Cardiac septum (tissue), 1 donor: ENCODE data around the gene AGXT. TPM values are rescaled to one million over a fixed set of nuclear protein-coding genes. Genes with fewer than 3 reads are reported as not detected.

Experiments
- DNase-seq: peaks from one replicate; pipeline ENCODE4 v3.0.0-alpha.2; 2020; ENCODE audit warnings: low spot score
- intact Hi-C: fragments of 100-400 bp; cut with DNase I; formaldehyde crosslinking; loops from one replicate; pipeline ENCODE4 v1.14.0; 2022
- long read RNA-seq: library from polyadenylated mRNA; unstranded; transcript quantifications from one replicate; pipeline ENCODE4 v2.0.0, GENCODE V29; 2021
- total RNA-seq: library from RNA; stranded (reverse); fragmentation: NEBNext Ultra II Directional; extraction: Animal tissue kit (Norgen Biotek cat#: 25700); gene quantifications from one replicate; pipeline ENCODE4 v1.2.1, GENCODE V29; 2021
- donor health status: DM: no; HTN: no; CAD: no.

The AGXT gene
- not detected for total RNA-seq
- long read RNA-seq: 0 reads

DNA sequence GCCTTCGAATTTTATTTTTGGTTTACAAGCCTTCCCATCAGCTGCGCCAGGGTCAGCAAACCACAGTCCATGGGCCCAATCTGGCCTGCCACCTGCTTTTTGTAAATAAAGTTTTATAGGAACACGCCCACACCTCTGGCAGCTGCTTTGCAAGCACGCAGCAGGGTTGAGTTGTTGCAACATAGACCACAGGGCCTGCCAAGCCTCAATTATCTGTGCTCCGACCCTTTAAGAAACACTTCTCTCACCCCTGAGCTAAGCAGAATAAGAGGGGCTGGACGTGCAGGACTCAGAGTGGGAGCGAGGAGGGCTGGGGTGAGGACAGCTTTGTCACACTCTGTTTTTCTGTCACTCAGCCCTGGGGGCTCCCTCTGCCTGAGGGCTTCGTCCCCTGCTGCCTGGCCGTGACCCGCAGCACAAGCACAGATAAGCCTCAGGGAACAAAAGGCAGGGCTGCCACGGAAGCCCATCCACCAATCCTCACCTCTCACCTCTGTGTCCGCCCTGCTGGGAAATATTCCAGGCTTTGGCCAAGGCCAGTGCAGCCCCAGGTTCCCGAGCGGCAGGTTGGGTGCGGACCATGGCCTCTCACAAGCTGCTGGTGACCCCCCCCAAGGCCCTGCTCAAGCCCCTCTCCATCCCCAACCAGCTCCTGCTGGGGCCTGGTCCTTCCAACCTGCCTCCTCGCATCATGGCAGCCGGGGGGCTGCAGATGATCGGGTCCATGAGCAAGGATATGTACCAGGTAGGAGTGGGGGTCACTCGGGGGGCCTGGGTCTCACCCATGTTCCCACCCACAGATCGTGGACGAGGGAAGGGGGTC lies at the start of gene AGXT:
AGXT (plus strand) TSS at position 539 of the 823 bp plus-strand sequence; CDS start at position 581, 42 bp downstream.
- intact Hi-C loops: no loop called here
- DNase-seq: no peak

DNA sequence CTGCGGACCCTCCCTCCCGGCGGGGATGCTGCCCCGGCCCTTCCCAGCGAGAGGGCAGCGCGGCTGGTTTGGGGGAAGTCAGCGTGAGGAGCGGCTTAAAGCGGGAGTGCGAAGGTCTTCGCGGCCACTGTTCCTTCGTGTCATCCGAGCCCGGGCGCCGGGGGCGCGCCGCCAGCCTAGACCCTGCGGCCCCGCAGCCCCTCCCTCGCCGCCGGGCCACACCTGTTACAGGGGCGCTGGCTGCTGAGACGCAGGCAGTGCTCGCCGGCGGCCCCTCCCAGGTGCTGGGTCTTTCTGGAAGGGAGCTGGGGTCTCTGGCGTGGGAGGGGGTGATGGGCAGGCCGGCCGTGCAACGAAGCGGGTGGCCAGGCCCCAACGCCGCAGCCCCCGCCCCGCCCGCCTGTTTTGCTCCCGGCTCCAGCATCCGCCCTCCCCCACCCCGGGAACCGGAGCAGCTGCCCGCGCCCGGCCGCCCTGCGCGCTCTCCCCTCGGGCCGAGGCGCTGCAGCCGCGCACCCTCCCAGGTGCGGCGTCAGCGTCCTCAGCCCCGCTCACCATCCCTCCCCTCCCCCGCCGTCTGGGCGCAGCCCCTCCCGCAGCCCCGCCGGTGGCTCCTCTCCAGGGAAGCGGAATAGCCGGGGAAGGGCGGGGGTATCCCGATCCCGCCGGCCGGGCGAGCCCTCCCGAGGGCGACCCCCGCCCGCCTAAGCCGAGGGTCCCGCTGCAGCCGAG lies 49.3 kb upstream of the AGXT start:
- intact Hi-C loops: no loop called here
- no peak for DNase-seq

DNA sequence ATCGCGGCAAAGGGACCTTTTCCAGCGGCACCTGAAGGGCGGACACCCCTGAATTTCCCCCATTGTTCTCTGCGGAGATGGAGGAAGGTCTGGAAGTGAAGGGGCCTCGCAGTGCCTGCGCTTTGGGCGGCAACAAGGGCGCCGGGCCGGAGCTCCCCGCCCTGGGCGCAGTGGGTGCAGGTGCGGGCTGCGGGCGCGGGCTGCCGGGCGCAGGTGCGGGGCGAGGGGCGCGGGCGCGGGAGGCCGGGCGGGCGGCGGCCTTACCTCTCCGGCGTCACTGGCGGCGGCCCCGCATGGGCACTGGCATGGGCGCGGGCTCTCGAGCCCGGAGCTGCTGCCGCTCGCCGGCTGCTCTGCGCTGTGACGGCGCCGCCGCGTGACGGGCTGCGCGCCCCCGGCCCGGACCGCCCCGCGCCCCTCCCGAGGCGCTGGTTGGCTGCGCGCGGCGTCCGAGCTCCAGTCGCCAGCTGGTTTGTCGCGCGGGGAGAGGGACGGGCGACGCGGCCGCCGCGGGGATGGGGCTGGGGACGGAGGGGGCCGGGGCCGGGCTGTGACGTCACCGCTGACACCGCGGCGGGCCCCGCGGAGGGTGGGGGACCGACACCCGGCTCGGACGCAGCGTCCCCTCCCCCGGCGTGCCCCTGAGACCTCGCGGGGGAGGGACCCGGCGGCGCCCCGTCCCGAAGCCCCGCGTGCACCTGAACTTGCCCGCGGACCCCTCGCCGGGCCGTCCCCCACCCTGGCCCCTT lies 48.6 kb upstream of the AGXT start, which contains the start of gene KIF1A:
KIF1A (minus strand) TSS at position 362 of the 749 bp plus-strand sequence. CDS start 22,467 bp downstream, outside the sequence.
- intact Hi-C loops: no loop called here
- DNase-seq: no peak

DNA sequence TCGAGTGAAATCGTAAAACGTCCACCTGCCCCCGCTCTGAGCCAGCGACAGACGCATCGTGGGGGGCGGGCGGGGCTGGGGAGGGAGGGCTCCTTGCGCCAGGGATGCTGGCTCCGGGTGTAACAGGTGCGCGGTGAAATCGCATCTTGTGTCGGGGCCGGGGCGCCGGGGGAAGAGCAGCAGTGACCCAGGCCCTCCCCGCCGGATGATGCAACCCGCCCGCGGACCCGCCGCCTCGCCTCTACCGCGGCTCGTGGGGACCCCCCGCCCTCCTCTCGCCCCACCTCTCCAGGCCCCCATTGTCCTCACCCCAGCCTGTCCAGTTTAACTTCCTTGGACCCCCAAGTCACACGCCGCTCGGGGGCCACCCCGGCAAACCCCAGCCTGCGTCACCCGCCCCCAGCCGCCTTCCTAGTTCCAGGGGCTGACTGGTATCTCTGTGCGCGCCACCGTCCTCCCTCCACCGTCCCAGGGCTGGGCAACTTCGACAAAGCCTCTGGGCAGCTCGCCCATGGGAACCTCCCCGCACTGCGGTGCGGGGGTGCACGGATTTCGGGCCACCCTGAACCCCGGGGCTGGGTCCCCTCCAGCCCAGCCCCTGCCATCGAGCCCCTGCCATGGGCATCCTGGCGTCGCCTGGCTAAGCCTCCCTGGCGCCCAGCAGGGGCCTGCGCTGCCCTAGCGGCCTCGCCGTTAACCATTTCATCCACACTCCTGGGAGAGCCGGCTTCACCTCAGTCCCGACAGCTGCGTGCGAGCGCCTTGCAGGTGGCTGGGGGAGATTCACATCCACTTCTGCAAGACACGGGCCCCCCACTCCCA lies 47.8 kb upstream of the AGXT start:
- DNase-seq: no peak
- intact Hi-C loops: no loop called here

GRCh38 chr2:240821429-240821778 lies 47.2 kb upstream of the AGXT start:
- intact Hi-C loops: no loop called here
- DNase-seq: no peak

- no peak for DNase-seq
- intact Hi-C loops: no loop called here
These were observed 46.3 kb upstream of the AGXT start for GRCh38 chr2:240822280-240822847.

- no peak for DNase-seq
- intact Hi-C loops: no loop called here
These were observed 44.9 kb upstream of the AGXT start for GRCh38 chr2:240823449-240824336.

- intact Hi-C loops: no loop called here
These were observed 43.1 kb upstream of the AGXT start for GRCh38 chr2:240825476-240825875.

DNA sequence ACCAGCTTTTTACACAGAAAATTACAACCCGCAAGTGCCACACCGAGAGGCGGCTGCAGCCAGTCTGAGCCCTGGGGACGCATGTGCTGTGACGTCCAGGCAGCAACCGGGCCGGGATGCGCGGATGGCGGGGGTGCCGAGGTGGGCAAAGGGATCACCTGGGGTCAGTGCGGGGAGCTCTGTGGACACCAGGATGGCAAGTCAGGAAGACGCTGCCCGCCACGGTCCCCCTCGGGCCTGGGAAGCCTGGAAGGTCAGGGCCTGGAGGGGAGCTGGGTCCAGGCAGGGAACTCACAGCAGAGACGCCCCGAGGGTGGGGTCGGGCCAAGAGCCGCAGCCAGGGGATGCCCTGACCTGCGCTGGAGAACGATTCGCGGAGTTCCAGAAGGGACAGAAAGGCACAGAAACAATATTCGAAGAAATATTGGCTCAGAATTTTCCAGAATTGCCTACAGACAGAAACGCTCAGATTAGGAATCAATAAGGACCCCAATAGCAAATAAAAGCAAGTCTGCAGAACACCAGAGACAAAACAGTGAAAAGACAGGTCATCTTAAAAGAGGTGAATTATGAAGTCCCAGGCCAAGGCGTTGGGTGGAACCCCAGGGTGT lies 36.9 kb upstream of the AGXT start:
- intact Hi-C loops: loop anchor here (10.0 kb wide), 2 partner anchors 227 to 317 kb away; no protein-coding TSS in a partner anchor
- peak; percentile 66 for DNase-seq

More at GRCh38 chr2:240825476-240825875, 43.1 kb upstream of the AGXT start:
- no peak for DNase-seq

DNA sequence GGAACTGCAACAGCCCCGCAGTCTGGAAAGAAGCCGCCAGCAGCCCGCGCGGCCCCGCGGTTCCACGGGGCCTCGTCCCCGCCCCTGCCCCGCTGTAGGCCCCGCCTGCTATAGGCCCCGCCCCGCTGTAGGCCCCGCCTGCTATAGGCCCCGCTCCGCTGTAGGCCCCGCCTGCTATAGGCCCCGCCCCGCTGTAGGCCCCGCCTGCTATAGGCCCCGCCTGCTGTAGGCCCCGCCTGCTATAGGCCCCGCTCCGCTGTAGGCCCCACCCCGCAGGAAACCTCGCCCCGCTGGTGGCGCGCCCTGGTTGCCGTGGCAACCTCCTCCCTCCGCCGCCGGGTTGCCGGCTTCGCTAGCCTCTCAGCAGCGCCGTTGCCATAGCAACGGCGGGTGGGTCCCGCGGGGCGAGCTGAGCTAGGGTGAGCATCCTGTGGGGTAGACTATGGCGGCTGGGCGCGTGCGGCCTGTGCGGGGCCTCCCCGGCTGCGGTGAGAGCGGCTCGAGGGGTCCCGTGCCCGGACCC lies 36.4 kb upstream of the AGXT start:
- DNase-seq: peak; percentile 94
- intact Hi-C loops: loop anchor here (10.0 kb wide), 2 partner anchors 227 to 317 kb away; no protein-coding TSS in a partner anchor

- intact Hi-C loops: loop anchor here (10.0 kb wide), 2 partner anchors 228 to 318 kb away; no protein-coding TSS in a partner anchor
- DNase-seq: no peak
These were observed 35.6 kb upstream of the AGXT start for GRCh38 chr2:240832921-240833494.

- peak; percentile 82 for DNase-seq
- intact Hi-C loops: loop anchor here (10.0 kb wide), 2 partner anchors 229 to 319 kb away; no protein-coding TSS in a partner anchor
These were observed 34.8 kb upstream of the AGXT start for GRCh38 chr2:240833724-240834285.

GRCh38 chr2:240834377-240834975 lies 34.1 kb upstream of the AGXT start:
- intact Hi-C loops: loop anchor here (10.0 kb wide), 2 partner anchors 230 to 320 kb away; no protein-coding TSS in a partner anchor
- no peak for DNase-seq

GRCh38 chr2:240835528-240835927 lies 33.1 kb upstream of the AGXT start:
- DNase-seq: peak; percentile 68
- intact Hi-C loops: loop anchor here (10.0 kb wide), 2 partner anchors 231 to 321 kb away; no protein-coding TSS in a partner anchor

- no peak for DNase-seq
- intact Hi-C loops: loop anchor here (10.0 kb wide), 2 partner anchors 232 to 322 kb away; no protein-coding TSS in a partner anchor
These were observed 31.7 kb upstream of the AGXT start for GRCh38 chr2:240836781-240837467.
